GM18873 (cell line): ENCODE measurements around the gene HDAC10.
"Not testable (repeated sequence)": the region's sequence is repeated elsewhere in the genome, so short reads cannot be mapped to it uniquely, and the experiment has no call there.

ENCODE experiments used
- ATAC-seq: cut with Tn5 transposase; IDR thresholded peaks from one replicate; pipeline ENCODE4 v1.9.1; 2021; ENCODE audit warnings: mild to moderate bottlenecking, moderate library complexity, moderate number of reproducible peaks; ENCODE audit not compliant: unreplicated experiment, low FRiP score

HDAC10 gene

DNA sequence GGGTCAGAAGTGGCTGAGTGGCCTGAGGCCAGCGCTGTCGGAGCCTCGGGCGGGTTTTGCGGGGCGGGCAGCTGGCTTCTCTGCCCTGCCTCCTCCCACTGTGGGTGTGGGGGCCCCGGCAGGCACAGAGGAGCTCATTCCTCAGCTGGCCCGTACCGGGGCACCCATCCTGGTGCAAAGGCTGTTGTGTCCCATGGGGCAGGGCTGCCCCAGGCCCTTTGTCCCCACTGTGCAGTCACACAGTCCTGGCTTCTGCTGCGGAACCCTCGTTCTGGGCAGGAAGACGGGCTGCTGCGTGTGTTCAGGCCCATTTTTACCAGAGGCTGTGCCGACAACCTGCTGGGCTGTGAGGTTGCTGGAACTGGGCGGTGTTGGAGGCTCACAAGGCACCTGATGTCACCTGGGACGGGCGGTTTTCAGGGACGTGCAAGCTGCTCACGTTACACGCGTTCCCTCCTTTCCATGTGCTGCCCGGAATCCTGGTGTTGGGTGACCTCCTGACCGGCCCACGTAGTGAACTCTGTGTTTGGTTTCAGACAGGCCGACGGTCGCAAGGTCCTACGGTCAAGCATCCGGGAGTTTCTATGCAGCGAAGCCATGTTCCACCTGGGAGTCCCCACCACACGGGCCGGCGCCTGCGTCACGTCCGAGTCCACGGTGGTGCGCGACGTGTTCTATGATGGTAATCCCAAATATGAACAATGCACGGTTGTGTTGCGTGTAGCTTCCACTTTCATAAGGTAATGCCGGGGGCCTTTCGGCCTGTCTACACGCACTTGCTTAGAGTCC lies 45.1 kb downstream of the HDAC10 start:
- no peak for ATAC-seq

DNA sequence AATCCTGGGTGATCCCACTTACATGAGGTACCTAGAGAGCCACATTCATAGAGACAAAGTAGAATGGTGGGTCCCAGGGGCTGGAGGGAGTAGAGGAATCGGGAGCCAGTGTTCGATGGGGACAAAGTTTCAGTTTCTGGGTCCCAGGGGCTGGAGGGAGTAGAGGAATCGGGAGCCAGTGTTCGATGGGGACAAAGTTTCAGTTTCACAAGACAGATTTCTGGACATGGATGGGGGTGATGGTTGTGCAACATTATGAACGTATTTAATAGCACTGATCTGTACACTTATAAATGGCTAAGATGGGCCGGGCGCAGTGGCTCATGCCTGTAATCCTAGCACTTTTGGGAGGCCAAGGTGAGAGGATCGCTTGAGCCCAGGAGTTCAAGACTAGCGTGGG lies 46.1 kb downstream of the HDAC10 start:
- ATAC-seq = not testable (repeated sequence)

DNA sequence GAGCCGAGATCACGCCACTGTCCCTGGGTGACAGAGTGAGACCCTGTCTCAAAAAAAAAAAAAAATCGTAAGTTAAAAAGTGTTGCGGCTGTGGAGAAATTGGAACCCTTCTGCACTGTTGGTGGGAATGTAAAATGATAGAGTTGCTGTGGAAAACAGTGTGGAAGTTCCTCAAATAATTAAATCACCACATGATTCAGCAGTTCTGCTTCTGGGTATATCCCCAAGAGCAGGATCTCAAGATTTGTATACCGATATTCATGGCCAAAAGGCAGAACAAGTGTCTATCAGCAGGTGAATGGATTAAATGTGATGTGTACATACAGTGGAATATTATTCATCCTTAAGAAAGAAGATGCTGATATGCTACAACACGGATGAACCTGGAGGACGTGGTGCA lies 46.5 kb downstream of the HDAC10 start:
- ATAC-seq = no peak

DNA sequence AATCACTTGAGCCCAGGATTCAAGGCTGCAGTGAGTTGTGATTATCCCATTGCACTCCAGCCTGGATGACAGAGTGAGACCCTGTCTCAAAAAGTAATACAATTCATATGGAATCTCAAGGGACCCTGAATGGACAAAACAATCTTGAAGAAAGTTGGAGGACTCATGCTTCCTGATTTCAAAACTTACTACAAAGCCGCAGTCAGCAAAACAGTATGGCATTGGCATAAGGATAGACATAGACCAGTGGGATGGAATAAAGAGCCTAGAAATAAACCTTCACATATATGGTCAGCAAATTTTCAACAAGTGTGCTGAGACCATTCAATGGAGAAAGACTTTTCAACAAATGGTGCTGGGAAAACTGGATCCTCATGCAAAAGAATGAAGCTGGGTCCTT lies 47.8 kb downstream of the HDAC10 start:
- no peak for ATAC-seq

DNA sequence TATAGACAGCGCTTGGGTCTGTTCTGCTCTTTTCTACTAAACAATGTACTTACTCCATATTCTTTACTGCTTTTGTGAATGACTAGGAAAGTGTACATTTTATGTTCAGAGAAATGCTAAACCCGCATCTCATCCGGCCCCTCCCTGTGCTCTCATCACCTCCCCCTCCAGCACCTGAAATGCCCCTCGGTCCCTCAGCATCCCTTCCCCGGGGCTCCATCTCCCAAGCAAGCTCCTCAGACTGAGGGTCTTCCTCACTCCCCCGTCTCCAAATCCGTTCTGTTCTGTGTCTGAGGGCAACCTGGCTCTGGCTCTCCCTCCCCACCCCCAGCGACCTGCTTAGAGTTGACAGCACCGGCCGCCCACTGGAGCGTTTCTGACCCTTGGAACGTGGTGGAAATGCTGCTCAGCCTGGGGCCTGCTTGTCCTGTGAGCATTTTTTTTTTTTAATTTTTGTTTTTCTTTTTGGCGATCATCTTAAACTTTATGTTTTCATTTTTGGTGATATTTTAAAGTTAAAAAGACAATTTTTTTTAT lies 48.9 kb downstream of the HDAC10 start:
- ATAC-seq = no peak

DNA sequence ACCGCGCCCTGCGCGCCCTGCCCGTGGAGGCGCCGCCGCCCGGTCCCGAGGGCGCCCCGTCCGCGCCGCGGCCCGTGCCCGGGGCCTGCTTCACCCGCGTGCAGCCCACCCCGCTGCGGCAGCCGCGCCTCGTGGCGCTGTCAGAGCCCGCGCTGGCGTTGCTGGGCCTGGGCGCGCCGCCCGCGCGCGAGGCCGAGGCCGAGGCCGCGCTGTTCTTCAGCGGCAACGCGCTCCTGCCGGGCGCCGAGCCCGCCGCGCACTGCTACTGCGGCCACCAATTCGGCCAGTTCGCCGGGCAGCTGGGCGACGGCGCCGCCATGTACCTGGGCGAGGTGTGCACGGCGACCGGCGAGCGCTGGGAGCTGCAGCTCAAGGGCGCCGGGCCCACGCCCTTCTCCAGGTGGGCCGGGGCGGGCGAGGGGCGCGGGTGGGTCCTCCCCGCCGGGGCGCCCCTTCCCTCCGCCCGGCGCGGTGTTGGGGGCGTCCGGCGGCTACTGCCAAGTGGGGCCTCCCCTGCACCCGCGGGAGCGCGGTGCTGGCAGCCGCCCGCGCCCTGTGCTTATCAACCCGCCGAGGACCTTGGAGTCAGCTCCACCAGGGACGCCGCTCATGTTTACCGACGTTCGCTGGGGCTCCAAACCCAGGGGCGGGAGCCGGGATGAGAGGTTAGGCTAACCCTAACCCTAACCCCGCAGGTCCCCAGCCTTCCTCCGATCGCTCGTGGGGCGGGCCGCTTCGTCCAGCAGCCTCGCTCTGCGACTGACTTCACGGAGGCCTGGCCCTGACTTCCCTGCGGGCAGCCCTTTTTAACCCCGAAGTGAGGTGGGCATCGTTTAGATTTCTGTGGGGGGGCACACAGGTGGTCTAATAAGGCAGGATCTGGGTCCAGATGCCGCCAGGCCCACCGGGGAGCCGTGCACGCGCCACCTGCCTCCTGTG lies 49.6 kb downstream of the HDAC10 start:
- ATAC-seq = peak; percentile 9

DNA sequence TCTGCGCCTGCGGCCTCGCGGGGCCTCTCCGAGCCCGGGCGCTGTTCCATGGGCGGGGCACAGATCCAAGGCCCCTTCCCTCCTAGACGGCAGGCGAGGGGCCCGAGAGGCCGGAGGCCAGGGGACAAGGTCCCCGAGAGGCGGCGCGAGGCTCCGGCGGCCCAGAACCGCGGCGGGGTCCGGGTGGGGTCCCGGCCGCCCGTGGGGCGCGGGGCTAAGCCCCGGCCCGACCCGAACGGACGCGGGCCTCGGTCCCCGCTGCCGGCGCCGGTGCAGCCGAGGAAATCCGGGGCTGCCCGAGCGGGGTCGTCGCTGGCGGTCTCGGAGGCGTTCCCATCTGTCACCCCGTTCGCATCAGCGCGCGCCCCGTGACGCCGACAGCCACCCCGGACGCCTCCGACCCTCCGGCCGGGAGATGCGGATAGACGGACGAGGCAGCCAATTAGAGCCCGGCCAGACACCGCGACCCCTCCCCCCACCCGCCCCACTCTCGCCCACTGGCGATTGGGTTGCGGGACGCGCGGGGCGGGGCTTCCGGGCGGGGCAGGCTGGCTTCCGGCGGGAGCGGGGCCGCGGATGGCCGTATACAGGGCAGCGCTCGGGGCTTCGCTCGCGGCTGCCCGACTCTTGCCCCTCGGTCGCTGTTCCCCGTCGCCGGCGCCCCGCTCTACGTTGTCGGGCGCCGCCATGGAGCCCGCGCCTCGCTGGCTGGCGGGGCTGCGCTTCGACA lies 50.4 kb downstream of the HDAC10 start, which contains the start of gene SELENOO:
Gene SELENOO (plus strand): TSS at position 551 of the 730 bp plus-strand sequence. CDS start 26 bp downstream, at position 577.
- ATAC-seq = peak; percentile 50

DNA sequence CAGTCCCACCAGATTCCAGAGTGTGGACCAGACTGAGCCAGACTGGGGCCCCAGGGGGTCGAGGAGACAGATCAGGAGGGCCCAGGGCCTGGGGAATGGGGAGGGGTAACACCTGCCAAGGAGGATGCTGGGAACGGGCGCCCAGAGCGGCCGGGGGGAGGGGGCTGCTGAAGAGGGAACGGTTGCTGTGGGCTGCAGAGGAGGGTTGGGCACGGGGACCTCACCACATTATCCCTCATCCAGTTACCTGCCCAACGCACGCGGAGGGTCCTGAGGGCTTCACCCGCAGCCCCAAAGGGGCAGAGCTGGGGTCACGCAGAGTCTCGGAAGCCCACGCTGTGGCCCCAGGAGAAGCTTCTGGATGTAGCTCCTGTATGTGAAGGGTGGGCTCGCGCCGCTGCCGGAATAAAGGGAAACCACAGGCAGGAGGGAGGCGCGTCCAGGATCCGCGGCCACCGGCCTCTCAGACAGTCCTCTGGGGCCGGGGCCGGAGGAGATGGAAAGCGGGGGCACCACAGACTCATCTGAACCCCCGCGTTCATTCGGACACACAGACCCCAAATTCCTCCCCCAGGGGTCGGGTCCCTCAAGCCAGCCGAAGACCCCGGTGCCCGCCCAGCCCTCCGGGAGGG lies 51.1 kb downstream of the HDAC10 start:
- ATAC-seq = no peak

DNA sequence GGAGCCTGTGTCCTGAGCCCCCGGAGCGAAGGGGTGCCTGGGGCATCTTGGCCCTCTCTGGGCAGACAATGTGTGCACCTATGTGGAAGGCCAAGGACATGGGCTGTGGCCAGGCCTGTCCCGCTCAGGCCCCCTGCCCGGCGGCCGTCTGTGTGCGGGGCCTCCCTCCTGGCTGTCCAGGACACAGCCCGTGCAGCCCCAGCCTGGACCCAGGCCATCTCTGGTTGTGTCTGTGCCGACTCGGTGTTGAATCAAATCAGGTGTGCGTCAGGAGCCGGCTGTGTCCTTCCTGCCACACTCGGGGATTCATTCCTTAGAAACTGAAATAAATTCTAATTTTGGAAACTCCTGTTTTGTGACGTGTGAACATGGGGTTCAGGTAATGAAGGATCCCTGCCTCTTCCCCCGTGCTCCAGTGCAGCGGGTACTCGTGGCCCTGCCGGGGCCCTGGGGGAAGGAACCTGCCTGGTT lies 51.8 kb downstream of the HDAC10 start:
- no peak for ATAC-seq

DNA sequence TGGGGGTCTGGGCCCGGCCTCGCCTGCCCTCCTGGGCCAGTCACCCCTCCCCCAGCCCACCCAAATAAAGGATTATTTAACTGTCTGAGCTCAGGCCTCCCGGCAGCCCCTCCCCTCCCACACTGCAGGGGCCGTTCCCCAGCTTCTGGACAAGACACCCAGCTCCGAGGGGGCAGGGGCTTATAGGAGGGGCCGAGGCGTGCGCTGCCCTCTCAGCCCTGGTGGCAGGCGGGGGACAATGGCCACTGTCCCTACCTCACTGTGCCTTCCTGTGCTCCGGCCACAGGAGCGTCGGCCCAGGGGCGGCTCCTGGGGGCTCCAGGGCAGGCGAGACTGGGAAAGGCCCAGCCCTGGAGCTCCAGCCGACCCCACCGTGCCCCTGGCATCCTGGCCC lies 52.4 kb downstream of the HDAC10 start:
- no peak for ATAC-seq

DNA sequence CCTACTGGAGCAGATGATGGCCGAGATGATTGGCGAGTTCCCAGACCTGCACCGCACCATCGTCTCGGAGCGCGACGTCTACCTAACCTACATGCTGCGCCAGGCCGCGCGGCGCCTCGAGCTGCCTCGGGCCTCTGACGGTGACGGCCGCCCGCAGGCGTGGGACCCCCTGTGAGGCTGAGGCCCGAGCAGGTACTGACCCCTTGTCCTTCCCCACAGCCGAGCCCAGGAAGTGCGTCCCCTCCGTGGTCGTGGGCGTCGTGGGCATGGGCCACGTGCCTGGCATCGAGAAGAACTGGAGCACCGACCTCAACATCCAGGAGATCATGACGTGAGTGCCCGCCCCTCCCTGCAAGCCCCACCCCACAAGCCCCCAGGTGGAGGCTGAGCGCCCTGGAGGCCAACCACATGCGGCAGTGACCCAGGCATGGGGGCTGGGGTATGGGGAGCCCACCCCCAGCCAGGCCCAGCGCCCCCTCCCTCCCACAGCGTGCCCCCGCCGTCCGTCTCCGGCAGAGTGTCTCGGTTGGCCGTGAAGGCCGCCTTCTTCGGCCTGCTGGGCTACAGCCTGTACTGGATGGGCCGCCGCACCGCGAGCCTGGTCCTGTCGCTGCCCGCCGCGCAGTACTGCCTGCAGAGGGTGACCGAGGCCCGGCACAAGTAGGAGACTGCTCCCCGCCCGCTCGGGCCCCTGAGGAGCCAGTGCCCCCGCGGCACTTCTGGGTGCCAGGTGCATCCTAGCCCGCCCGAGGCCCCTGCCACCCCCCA lies 53.0 kb downstream of the HDAC10 start:
- ATAC-seq = no peak

DNA sequence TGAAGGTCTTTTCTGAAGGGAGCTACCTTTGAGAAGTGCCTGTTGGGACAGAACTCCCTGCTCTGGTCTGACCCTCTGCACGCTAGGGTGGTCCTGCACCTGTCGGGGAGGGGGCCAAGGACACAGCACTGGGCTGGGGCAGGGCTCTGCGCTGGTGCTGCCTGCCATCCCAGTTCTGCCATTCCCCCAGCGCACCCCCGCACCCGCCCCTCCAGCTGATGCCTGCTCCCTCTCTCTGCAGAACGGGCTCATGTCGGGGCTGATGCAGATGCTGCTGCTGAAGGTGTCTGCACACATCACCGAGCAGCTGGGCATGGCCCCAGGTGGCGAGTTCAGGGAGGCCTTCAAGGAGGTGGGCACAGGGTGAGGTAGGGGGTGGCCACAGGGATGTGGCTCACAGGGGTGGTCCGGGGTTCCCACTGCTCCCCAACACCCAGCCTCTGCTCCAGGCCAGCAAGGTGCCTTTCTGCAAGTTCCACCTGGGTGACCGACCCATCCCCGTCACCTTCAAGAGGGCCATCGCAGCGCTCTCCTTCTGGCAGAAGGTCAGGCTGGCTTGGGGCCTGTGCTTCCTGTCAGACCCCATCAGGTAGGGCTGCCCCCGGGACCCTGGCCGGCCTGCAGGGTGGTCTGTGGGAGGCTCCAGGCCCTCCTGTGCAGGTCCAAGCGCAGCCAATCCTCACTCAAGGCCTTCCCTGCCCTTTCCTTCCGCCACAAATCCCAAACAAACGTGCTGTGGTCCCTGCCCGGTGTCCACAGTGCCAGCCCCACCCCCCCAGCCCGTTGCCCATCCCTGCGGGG lies 53.9 kb downstream of the HDAC10 start:
- no peak for ATAC-seq

DNA sequence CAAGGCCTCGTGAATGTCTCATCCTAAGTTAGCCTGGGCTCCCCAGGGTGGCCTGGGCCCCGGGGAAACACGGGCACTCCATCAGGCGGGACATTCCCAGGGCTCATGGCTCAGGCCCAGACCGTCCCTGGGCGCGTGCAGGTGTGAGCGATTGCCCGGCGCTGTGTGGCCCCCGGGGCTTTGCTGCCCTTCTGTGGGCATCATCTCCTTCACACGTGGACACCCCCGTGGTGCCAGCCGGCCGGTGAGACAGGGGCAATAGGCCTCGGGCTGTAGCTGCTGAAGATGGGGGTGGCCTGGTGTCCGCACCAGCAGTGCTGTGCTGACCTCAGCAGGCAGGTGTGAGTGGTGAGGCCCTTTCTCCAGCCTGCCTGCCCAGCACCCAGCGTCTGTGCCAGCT lies 54.8 kb downstream of the HDAC10 start:
- ATAC-seq = no peak
